ENCODE data around the gene NAAA.
"Not testable (repeated sequence)": the region's sequence is repeated elsewhere in the genome, so short reads cannot be mapped to it uniquely, and the experiment has no call there.

The NAAA gene

GRCh38 chr4:75919920-75920319 is 20.9 kb downstream of the NAAA start:
- DNase-seq (ENCODE audit: low read depth, low spot score): peak; percentile 41

GRCh38 chr4:75916091-75916661 is 24.6 kb downstream of the NAAA start:
- DNase-seq (ENCODE audit: low read depth, low spot score): peak; percentile 72

GRCh38 chr4:75912968-75913367 is 27.8 kb downstream of the NAAA start:
- no peak for DNase-seq (ENCODE audit: low read depth, low spot score)

- DNase-seq (ENCODE audit: low read depth, low spot score): not testable (repeated sequence)
Observed at GRCh38 chr4:75910831-75911230, 30.0 kb downstream of the NAAA start.

- DNase-seq (ENCODE audit: low read depth, low spot score): no peak
Observed at GRCh38 chr4:75909405-75909804, 31.4 kb downstream of the NAAA start.

- no peak for DNase-seq (ENCODE audit: low read depth, low spot score)
Observed at GRCh38 chr4:75908555-75908954, 32.3 kb downstream of the NAAA start.

- DNase-seq (ENCODE audit: low read depth, low spot score): no peak
Observed at GRCh38 chr4:75907966-75908365, 32.8 kb downstream of the NAAA start.

GRCh38 chr4:75904076-75904475 is 36.7 kb downstream of the NAAA start:
- DNase-seq (ENCODE audit: low read depth, low spot score): no peak

GRCh38 chr4:75902352-75902751 is 38.5 kb downstream of the NAAA start, which contains the start of gene PPEF2:
PPEF2 (minus strand) TSS chr4:75902452; CDS start chr4:75896325, 6,127 bp downstream.
- no peak for DNase-seq (ENCODE audit: low read depth, low spot score)

GRCh38 chr4:75898536-75898935 is 42.3 kb downstream of the NAAA start:
- no peak for DNase-seq (ENCODE audit: low read depth, low spot score)

GRCh38 chr4:75895744-75896314 is 45.0 kb downstream of the NAAA start:
- peak; percentile 37 for DNase-seq (ENCODE audit: low read depth, low spot score)

GRCh38 chr4:75892508-75892907 is 48.3 kb downstream of the NAAA start:
- no peak for DNase-seq (ENCODE audit: low read depth, low spot score)

GRCh38 chr4:75891611-75892010 is 49.2 kb downstream of the NAAA start:
- no peak for DNase-seq (ENCODE audit: low read depth, low spot score)

GRCh38 chr4:75889537-75890199 is 51.1 kb downstream of the NAAA start:
- no peak for DNase-seq (ENCODE audit: low read depth, low spot score)

- DNase-seq (ENCODE audit: low read depth, low spot score): no peak
Observed at GRCh38 chr4:75886104-75886503, 54.7 kb downstream of the NAAA start.

- no peak for DNase-seq (ENCODE audit: low read depth, low spot score)
Observed at GRCh38 chr4:75881476-75881875, 59.3 kb downstream of the NAAA start.

- DNase-seq (ENCODE audit: low read depth, low spot score): no peak
Observed at GRCh38 chr4:75880278-75880677, 60.5 kb downstream of the NAAA start.

GRCh38 chr4:75878246-75878756 is 62.5 kb downstream of the NAAA start:
- DNase-seq (ENCODE audit: low read depth, low spot score): no peak

GRCh38 chr4:75876218-75876617 is 64.6 kb downstream of the NAAA start:
- no peak for DNase-seq (ENCODE audit: low read depth, low spot score)

- no peak for DNase-seq (ENCODE audit: low read depth, low spot score)
Observed at GRCh38 chr4:75869100-75869499, 71.7 kb downstream of the NAAA start.

GRCh38 chr4:75867130-75867529 is 73.7 kb downstream of the NAAA start:
- DNase-seq (ENCODE audit: low read depth, low spot score): no peak

Data from astrocyte of the hippocampus (primary cell).